ENCODE measurements around the gene TAOK1. TPM values are rescaled to one million over a fixed set of nuclear protein-coding genes. Genes with fewer than 3 reads are reported as not detected.
A peak's percentile ranks its signal among the peaks of the same experiment; 100 is the strongest.

TAOK1 gene
- total RNA-seq, 4 donors from 2014 or later, result 27.5 to 92.4 (median 43.6) TPM

DNA sequence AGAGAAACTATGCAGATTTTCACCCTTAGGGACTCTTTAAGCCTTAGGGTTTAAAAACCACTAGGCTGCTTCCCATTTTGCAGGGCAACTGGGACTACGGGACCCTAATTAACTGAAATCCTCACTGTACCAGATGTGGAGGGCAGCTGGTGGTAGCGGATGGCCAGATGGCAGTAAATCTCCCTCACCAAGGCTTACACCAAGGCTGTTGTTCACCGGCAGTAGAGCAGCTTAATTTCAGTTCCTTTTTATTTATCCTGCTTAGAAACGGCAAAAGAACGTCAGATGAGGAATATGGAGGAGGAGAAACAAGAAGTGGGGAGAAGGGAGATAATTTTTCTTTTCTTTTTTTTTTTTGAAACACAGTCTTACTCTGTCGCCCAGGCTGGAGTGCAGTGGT is 170.2 kb downstream of the TAOK1 start:
- Histone ChIP-seq H3K4me3 (no peak overlapping the region), H3K9me3 (no peaks in the 10 kb centered on the region), H3K4me1 (peaks cover 6 to 25% (median 11%) of the 10 kb centered on the region in 4 donors), H3K27ac (peak overlapping the region; percentile 2 to 59 (median 12)), H3K27me3 (no peaks in the 10 kb centered on the region), H3K36me3 (no peaks in the 10 kb centered on the region)
- WGBS, 2 donors (ENCODE audit: low coverage in 1 of 2), result 69 to 82% methylated on average over 3 to 6 of the region's 6 CpGs
- TF ChIP-seq, protein P1, sequence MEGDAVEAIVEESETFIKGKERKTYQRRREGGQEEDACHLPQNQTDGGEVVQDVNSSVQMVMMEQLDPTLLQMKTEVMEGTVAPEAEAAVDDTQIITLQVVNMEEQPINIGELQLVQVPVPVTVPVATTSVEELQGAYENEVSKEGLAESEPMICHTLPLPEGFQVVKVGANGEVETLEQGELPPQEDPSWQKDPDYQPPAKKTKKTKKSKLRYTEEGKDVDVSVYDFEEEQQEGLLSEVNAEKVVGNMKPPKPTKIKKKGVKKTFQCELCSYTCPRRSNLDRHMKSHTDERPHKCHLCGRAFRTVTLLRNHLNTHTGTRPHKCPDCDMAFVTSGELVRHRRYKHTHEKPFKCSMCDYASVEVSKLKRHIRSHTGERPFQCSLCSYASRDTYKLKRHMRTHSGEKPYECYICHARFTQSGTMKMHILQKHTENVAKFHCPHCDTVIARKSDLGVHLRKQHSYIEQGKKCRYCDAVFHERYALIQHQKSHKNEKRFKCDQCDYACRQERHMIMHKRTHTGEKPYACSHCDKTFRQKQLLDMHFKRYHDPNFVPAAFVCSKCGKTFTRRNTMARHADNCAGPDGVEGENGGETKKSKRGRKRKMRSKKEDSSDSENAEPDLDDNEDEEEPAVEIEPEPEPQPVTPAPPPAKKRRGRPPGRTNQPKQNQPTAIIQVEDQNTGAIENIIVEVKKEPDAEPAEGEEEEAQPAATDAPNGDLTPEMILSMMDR (IDR thresholded peaks at IDR 0.05), result no peak
- TF ChIP-seq POLR2A (IDR thresholded peaks at IDR 0.05) (no peak), EP300 (IDR thresholded peaks at IDR 0.05; ENCODE audit: low read depth) (no peak), POLR2AphosphoS5 (IDR thresholded peaks at IDR 0.05) (no peak)
- in situ Hi-C loops (cut with MboI; ENCODE audit: low pct_ligation_motif_present in 1 of 4, low pct_unique_long_range_greater_than_20kb in 1 of 4, low sequenced_read_pairs in 3 of 4), result no loop called here
- DNase-seq, result no peak
- intact Hi-C loops (cut with DNase I; ENCODE audit: low total_unique reads), result no loop called here

DNA sequence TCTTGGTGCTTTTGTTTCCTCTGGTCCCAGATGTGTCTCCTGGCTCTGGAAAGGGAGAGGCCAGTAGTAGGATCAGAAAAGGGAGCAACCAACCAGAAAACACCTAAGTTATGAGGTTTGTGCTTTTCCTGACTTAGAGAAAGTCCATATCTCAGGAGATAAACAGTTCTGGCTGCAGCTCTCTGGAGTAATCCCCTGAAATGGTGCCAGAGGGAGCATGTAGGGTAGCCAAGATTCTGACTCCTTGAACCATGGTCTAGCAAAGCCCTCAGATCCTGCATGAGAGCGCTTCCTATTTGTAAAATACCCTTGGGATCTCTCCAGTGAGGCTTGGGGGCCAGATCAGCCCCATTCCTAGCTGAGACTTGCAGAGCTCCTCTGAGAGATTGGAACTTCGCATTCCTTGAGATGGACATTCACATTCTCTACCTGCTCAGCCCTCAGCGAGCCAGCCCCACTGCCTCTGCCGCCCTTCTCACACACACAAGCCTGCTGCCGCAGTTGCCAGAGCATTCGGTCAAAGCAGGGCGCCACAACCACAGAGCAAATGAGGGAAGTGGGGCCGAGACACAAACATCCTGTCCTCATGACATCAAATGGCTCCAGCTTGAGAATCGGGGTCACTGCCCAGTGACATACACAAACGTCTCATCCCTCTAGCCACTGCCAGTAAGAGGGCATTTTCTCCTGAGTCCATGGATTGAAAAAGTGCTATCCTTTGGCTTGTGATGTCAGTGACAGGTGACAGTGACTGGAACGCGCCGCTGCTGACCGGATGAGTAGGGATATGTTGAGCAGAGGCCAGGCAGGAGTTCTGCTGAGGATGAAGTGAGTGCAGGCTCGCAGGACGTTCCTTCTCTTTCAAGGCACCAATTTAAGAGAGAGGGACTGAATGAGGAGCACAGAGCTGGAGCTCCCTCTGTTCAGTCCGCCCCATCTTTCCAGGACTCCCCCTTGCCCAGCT is 171.7 kb downstream of the TAOK1 start:
- 79% methylated on average over 17 of the region's 17 CpGs; no CpG with 5 or more reads in 1 of the 2 donors for WGBS, 2 donors (ENCODE audit: low coverage in 1 of 2)
- in situ Hi-C loops (cut with MboI; ENCODE audit: low pct_ligation_motif_present in 1 of 4, low pct_unique_long_range_greater_than_20kb in 1 of 4, low sequenced_read_pairs in 3 of 4), result no loop called here
- peak; percentile 57 for DNase-seq
- TF ChIP-seq EP300 (IDR thresholded peaks at IDR 0.05; ENCODE audit: low read depth), result no peak
- TF ChIP-seq POLR2AphosphoS5 (IDR thresholded peaks at IDR 0.05), result peak in 1 of 3 donors; percentile 15
- peak; percentile 36 for TF ChIP-seq POLR2A (IDR thresholded peaks at IDR 0.05)
- TF ChIP-seq, protein P1 (IDR thresholded peaks at IDR 0.05), result no peak
- H3K4me3 ChIP-seq, result no peak overlapping the region
- H3K27ac ChIP-seq, result peak overlapping the region; percentile 10 to 59 (median 36)
- no peaks in the 10 kb centered on the region for H3K27me3 ChIP-seq
- no peaks in the 10 kb centered on the region for H3K36me3 ChIP-seq
- intact Hi-C loops (cut with DNase I; ENCODE audit: low total_unique reads), result no loop called here
- no peaks in the 10 kb centered on the region for H3K9me3 ChIP-seq
- peaks cover 10 to 33% (median 20%) of the 10 kb centered on the region in 4 donors for H3K4me1 ChIP-seq

DNA sequence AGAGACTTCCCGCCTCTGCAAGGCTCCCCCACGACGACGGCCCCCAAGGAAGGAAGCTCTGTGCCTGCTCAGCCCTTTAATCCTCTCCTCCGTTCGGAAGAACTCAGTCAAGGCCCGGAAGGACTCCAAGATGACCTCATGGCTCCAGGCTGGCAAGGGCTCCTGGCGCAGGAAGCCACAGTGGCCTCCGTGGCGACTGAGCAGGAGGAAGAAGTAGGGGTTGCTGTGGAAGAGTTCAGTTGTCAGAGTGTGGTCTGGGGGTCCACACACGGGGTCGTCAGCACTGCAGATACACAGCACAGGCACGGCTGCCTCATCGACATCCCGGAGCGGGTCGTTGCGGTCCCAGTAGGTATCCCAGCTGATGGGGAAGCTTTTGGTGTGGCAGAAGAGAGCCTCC is 172.5 kb downstream of the TAOK1 start:
- intact Hi-C loops (cut with DNase I; ENCODE audit: low total_unique reads) (no loop called here), in situ Hi-C loops (cut with MboI; ENCODE audit: low pct_ligation_motif_present in 1 of 4, low pct_unique_long_range_greater_than_20kb in 1 of 4, low sequenced_read_pairs in 3 of 4) (no loop called here)
- no peak for DNase-seq
- H3K36me3 ChIP-seq, result no peaks in the 10 kb centered on the region
- TF ChIP-seq POLR2AphosphoS5 (IDR thresholded peaks at IDR 0.05), result no peak
- TF ChIP-seq POLR2A (IDR thresholded peaks at IDR 0.05), result no peak
- TF ChIP-seq, protein P1 (IDR thresholded peaks at IDR 0.05), result no peak
- no peak for TF ChIP-seq EP300 (IDR thresholded peaks at IDR 0.05; ENCODE audit: low read depth)
- peaks cover 10 to 33% (median 20%) of the 10 kb centered on the region in 4 donors for H3K4me1 ChIP-seq
- H3K4me3 ChIP-seq, result no peak overlapping the region
- H3K27ac ChIP-seq, result peak overlapping the region in 3 of 4 donors; percentile 26 to 59 (median 33)
- WGBS, 2 donors (ENCODE audit: low coverage in 1 of 2), result 88% methylated on average over 18 of the region's 18 CpGs; no CpG with 5 or more reads in 1 of the 2 donors
- no peaks in the 10 kb centered on the region for H3K9me3 ChIP-seq
- H3K27me3 ChIP-seq, result no peaks in the 10 kb centered on the region

DNA sequence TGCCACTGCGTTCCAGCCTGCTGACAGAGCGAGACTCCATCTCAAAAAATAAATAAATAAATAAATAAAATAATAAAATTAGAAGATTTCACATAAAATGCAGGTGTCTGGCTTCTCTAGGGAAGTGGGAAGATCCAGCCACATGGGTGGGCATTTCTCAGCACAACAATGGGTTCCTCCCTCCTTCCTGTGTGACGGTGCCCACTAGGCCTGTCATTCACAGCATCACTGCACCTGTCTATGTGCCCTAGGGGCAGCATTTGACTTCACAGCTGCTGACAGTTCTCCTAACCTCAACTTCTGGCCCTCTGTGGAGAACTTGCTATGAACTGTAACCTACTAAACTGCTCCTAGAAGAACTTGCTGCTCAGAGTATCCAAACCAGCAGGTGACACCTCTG is 173.7 kb downstream of the TAOK1 start:
- 94 to 96% methylated on average over 3 of the region's 3 CpGs for WGBS, 2 donors (ENCODE audit: low coverage in 1 of 2)
- no peak for TF ChIP-seq POLR2AphosphoS5 (IDR thresholded peaks at IDR 0.05)
- no peak for TF ChIP-seq POLR2A (IDR thresholded peaks at IDR 0.05)
- no peak for TF ChIP-seq EP300 (IDR thresholded peaks at IDR 0.05; ENCODE audit: low read depth)
- TF ChIP-seq, protein P1 (IDR thresholded peaks at IDR 0.05), result no peak
- in situ Hi-C loops (cut with MboI; ENCODE audit: low pct_ligation_motif_present in 1 of 4, low pct_unique_long_range_greater_than_20kb in 1 of 4, low sequenced_read_pairs in 3 of 4) (no loop called here), intact Hi-C loops (cut with DNase I; ENCODE audit: low total_unique reads) (no loop called here)
- no peaks in the 10 kb centered on the region for H3K27me3 ChIP-seq
- no peak overlapping the region for H3K4me3 ChIP-seq
- H3K36me3 ChIP-seq, result no peaks in the 10 kb centered on the region
- H3K27ac ChIP-seq, result no peak overlapping the region
- no peaks in the 10 kb centered on the region for H3K9me3 ChIP-seq
- H3K4me1 ChIP-seq, result peaks cover 10 to 33% (median 20%) of the 10 kb centered on the region in 4 donors
- no peak for DNase-seq
